KMS-11 (cell line): Measurements from ENCODE around the gene VWCE.

Experiments used
- H2AFZ ChIP-seq: fragments of 200-600 bp; sonication (generic); 2 replicates; pipeline ENCODE4 v1.6.1; 2016; ENCODE audit warnings: antibody characterized with exemption, mixed run types, low read depth
- H3K27ac ChIP-seq: fragments of 200-600 bp; sonication (generic); 2 replicates; pipeline ENCODE4 v1.6.1; 2016; ENCODE audit warnings: mild to moderate bottlenecking, mixed run types
- H3K27me3 ChIP-seq: fragments of 200-600 bp; sonication (generic); 2 replicates; pipeline ENCODE4 v1.6.1; 2017; ENCODE audit warnings: mild to moderate bottlenecking, low read depth, mixed run types, moderate library complexity; ENCODE audit not compliant: insufficient read depth
- H3K36me3 ChIP-seq: fragments of 200-600 bp; sonication (generic); 2 replicates; pipeline ENCODE4 v1.6.1; 2017; ENCODE audit warnings: mild to moderate bottlenecking, mixed run types; ENCODE audit not compliant: insufficient read depth
- H3K4me1 ChIP-seq: fragments of 200-600 bp; sonication (generic); 2 replicates; pipeline ENCODE4 v1.6.1; 2016; ENCODE audit warnings: mild to moderate bottlenecking, low read depth, mixed run types; ENCODE audit not compliant: poor library complexity, severe bottlenecking
- H3K4me2 ChIP-seq: fragments of 200-600 bp; sonication (generic); 2 replicates; pipeline ENCODE4 v1.7.0; 2016; ENCODE audit warnings: mild to moderate bottlenecking, mixed run types
- H3K4me3 ChIP-seq: fragments of 200-600 bp; sonication (generic); IDR thresholded peaks from 2 replicates; pipeline ENCODE4 v1.6.1; 2017; ENCODE audit warnings: low read depth, low read length, mixed read lengths; ENCODE audit not compliant: insufficient read depth
- H3K79me2 ChIP-seq: fragments of 200-600 bp; sonication (generic); 2 replicates; pipeline ENCODE4 v1.6.1; 2016; ENCODE audit warnings: low read depth, mixed run types; ENCODE audit not compliant: insufficient read depth
- H3K9ac ChIP-seq: fragments of 200-600 bp; sonication (generic); 2 replicates; pipeline ENCODE4 v1.6.1; 2016; ENCODE audit warnings: mild to moderate bottlenecking, mixed run types
- H4K20me1 ChIP-seq: fragments of 200-600 bp; sonication (generic); 2 replicates; pipeline ENCODE4 v1.6.1; 2016; ENCODE audit warnings: mild to moderate bottlenecking, mixed run types; ENCODE audit not compliant: insufficient read depth
- CTCF ChIP-seq: fragments of 200-600 bp; sonication (generic); conservative IDR thresholded peaks from 2 replicates; pipeline ENCODE4 v1.6.1; 2017; ENCODE audit warnings: low read depth, mild to moderate bottlenecking, antibody characterized with exemption, low read length, moderate library complexity, mixed read lengths

Gene VWCE

GRCh38 chr11:61332797-61333549, 37.9 kb upstream of the VWCE start, which contains the start of the genes DDB1 and TKFC:
TSS of gene DDB1 (minus strand) at chr11:61333105. CDS start at chr11:61332968, 137 bp downstream.
TSS of gene TKFC (plus strand) at chr11:61333228. CDS start at chr11:61334729, 1,501 bp downstream.
- H3K4me2 ChIP-seq = peak within 1 kb of the TSS; percentile 84
- peak within 1 kb of the TSS; percentile 92 for H3K9ac ChIP-seq
- no peaks in the 10 kb centered on the region for H3K27me3 ChIP-seq
- no peaks in the 10 kb centered on the region for H4K20me1 ChIP-seq
- peak within 1 kb of the TSS; percentile 81 for H3K27ac ChIP-seq
- peaks cover 59% of the 10 kb centered on the region for H3K4me1 ChIP-seq
- peaks cover 5% of the 10 kb centered on the region; the same call in 1 of the 2 replicates for H3K36me3 ChIP-seq
- no peak within 1 kb of the TSS for H3K4me3 ChIP-seq
- H2AFZ ChIP-seq = peak within 1 kb of the TSS; percentile 79
- no peak for TF ChIP-seq CTCF
- H3K79me2 ChIP-seq = peaks cover 57% of the 10 kb centered on the region

DNA sequence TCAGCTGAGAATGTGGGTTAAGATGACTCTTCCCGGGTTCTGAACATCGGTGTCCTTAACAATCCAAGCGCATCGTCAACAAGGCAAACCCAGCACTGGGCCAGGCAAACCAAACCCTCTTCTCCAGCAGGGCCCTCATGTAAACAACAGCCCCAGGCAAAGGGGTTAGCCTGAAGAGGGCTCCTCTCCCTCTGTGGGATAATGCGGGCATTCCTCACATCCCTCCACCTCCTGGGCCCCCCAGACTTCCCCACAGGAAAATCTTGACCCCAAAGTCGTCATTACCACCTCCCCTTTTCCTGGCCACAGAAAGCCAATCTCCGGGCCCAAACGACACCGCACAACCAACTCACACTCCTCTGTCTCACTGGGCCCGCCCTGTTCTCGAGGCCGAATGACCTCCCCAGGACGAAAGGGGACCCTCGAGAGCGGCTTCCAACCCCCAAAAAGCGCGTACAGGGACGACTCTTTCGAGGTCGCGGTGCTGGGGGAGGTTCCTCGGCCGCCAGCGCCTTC, 37.2 kb upstream of the VWCE start:
- Histone ChIP-seq H3K4me2 (peak overlapping the region; percentile 82), H3K27ac (peak overlapping the region; percentile 81), H3K27me3 (no peaks in the 10 kb centered on the region), H3K79me2 (peaks cover 64% of the 10 kb centered on the region), H3K36me3 (peaks cover 5% of the 10 kb centered on the region; the same call in 1 of the 2 replicates), H2AFZ (peak overlapping the region; percentile 79), H4K20me1 (no peaks in the 10 kb centered on the region), H3K4me3 (no peak overlapping the region), H3K4me1 (peaks cover 59% of the 10 kb centered on the region), H3K9ac (peak overlapping the region; percentile 92)
- TF ChIP-seq CTCF = no peak

GRCh38 chr11:61331651-61332050, 36.5 kb upstream of the VWCE start:
- no peak overlapping the region for H3K27ac ChIP-seq
- H2AFZ ChIP-seq = no peak overlapping the region
- H3K4me2 ChIP-seq = peak overlapping the region; percentile 82
- no peak for TF ChIP-seq CTCF
- H3K4me1 ChIP-seq = peaks cover 56% of the 10 kb centered on the region
- no peaks in the 10 kb centered on the region for H4K20me1 ChIP-seq
- H3K9ac ChIP-seq = peak overlapping the region; percentile 92; the same call in 1 of the 2 replicates
- H3K36me3 ChIP-seq = peaks cover 5% of the 10 kb centered on the region; the same call in 1 of the 2 replicates
- no peak overlapping the region for H3K4me3 ChIP-seq
- no peaks in the 10 kb centered on the region for H3K27me3 ChIP-seq
- peaks cover 71% of the 10 kb centered on the region for H3K79me2 ChIP-seq

DNA sequence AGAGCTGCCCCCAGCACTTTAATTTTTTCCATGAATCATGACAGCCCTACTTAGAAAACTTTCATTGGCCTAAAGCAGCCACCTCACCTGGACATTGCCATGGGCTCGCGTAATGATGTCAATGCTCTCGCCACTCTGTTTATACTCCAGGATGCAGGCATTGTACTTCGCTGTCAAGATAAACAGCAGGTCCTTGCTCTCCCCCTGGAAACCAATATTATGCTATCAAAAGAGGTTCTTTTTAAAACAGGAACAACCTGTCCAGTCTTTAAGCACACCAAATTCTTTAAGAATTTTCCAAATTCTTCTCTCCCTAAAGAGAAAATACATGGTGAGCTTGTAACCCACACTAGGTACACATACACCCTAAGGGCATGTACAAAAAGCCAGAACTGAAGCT, 34.8 kb upstream of the VWCE start:
- no peaks in the 10 kb centered on the region for H3K27me3 ChIP-seq
- TF ChIP-seq CTCF = no peak
- H3K9ac ChIP-seq = no peak overlapping the region
- H3K79me2 ChIP-seq = peaks cover 78% of the 10 kb centered on the region
- H2AFZ ChIP-seq = no peak overlapping the region
- H3K4me1 ChIP-seq = peaks cover 38% of the 10 kb centered on the region
- no peak overlapping the region for H3K4me3 ChIP-seq
- H3K36me3 ChIP-seq = peaks cover 11% of the 10 kb centered on the region; the same call in 1 of the 2 replicates
- H3K27ac ChIP-seq = no peak overlapping the region
- no peaks in the 10 kb centered on the region for H4K20me1 ChIP-seq
- no peak overlapping the region for H3K4me2 ChIP-seq
